Cardiac muscle cell (in vitro differentiated cells and primary cell): ENCODE measurements around the gene TAPT1. TPM values are rescaled to one million over a fixed set of nuclear protein-coding genes. Genes with fewer than 3 reads are reported as not detected.

Experiments
- DNase-seq, 2 donors: peaks; one replicate each; pipeline versions ENCODE4 v3.0.0 to v3.0.0-alpha.2; 2010 to 2017; ENCODE audit warnings: low read depth in 1 of 2, low spot score in 1 of 2
- H3K27ac ChIP-seq: fragments of 200-600 bp; sonication (generic); 2 replicates; pipeline ENCODE4 v1.5.1; 2016
- H3K27me3 ChIP-seq: fragments of 200-600 bp; sonication (generic); 2 replicates; pipeline ENCODE4 v1.6.0; 2016; ENCODE audit warnings: control low read depth
- H3K36me3 ChIP-seq: fragments of 200-600 bp; sonication (generic); 2 replicates; pipeline ENCODE4 v1.5.1; 2016; ENCODE audit warnings: control low read depth
- H3K4me1 ChIP-seq: fragments of 200-600 bp; sonication (generic); 2 replicates; pipeline ENCODE4 v1.8.1; 2017; ENCODE audit warnings: low read depth, mild to moderate bottlenecking, mixed run types
- H3K4me3 ChIP-seq: fragments of 200-600 bp; sonication (generic); 2 replicates; pipeline ENCODE4 v1.5.1; 2016; ENCODE audit warnings: mild to moderate bottlenecking
- H3K9me3 ChIP-seq: fragments of 200-600 bp; sonication (generic); 2 replicates; pipeline ENCODE4 v1.5.1; 2017; ENCODE audit warnings: low read depth, mild to moderate bottlenecking, control low read depth
- polyA plus RNA-seq: library from polyadenylated mRNA; unstranded; fragments of >200 nt; fragmentation: Nextera tagmentation; extraction: Ambion mirVana; gene quantifications from 2 replicates; pipeline ENCODE4 v1.2.1, GENCODE V29; 2016
- total RNA-seq: library from RNA; depleted of rRNA; stranded (reverse); fragments of >200 nt; gene quantifications from 2 replicates; pipeline ENCODE4 v1.2.3, GENCODE V29; 2016
- TF ChIP-seq, protein P1 (sequence below): IDR thresholded peaks from 2 replicates; pipeline ENCODE4 v1.5.1; 2012; ENCODE audit warnings: low read depth, mild to moderate bottlenecking, low read length

TAPT1 gene
- total and polyA plus RNA-seq, 2 experiments from 2014 or later, result 9.8 to 16.9 TPM

DNA sequence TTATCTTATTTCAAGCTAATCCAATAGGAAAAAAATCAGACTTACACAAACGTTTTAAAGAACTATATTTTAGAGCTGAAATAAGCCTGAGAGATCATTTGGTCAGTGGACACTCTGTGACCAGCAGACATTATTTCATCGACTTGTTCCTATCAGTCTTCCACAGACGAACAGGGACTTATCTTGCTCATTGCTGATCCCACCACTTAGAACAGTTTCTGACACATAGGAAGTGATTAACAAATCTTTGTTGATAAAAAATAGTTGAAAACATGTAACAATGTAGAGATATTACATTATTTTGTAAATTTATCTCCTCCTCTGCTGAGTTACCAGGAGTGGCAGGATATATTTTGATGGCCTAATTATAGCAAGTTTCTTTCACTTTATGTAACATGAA is 65.8 kb downstream of the TAPT1 start:
- H3K36me3 ChIP-seq, result peaks cover 15% of the 10 kb centered on the region
- H3K4me3 ChIP-seq, result no peak overlapping the region
- H3K27me3 ChIP-seq, result no peaks in the 10 kb centered on the region
- no peaks in the 10 kb centered on the region for H3K9me3 ChIP-seq
- peak overlapping the region; percentile 36 for H3K27ac ChIP-seq
- TF ChIP-seq, protein P1, sequence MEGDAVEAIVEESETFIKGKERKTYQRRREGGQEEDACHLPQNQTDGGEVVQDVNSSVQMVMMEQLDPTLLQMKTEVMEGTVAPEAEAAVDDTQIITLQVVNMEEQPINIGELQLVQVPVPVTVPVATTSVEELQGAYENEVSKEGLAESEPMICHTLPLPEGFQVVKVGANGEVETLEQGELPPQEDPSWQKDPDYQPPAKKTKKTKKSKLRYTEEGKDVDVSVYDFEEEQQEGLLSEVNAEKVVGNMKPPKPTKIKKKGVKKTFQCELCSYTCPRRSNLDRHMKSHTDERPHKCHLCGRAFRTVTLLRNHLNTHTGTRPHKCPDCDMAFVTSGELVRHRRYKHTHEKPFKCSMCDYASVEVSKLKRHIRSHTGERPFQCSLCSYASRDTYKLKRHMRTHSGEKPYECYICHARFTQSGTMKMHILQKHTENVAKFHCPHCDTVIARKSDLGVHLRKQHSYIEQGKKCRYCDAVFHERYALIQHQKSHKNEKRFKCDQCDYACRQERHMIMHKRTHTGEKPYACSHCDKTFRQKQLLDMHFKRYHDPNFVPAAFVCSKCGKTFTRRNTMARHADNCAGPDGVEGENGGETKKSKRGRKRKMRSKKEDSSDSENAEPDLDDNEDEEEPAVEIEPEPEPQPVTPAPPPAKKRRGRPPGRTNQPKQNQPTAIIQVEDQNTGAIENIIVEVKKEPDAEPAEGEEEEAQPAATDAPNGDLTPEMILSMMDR, result no peak
- H3K4me1 ChIP-seq, result peaks cover 49% of the 10 kb centered on the region
- peak in 1 of 2 donors; percentile 29 for DNase-seq

- Histone ChIP-seq H3K27ac (peak overlapping the region; percentile 87), H3K27me3 (no peaks in the 10 kb centered on the region), H3K4me1 (peaks cover 51% of the 10 kb centered on the region), H3K4me3 (no peak overlapping the region), H3K9me3 (no peaks in the 10 kb centered on the region), H3K36me3 (peaks cover 11% of the 10 kb centered on the region)
- DNase-seq, result no peak
- TF ChIP-seq, protein P1, result no peak
Observed at GRCh38 chr4:16159286-16159685, 67.0 kb downstream of the TAPT1 start.

GRCh38 chr4:16158504-16158852 is 67.8 kb downstream of the TAPT1 start:
- peak in 1 of 2 donors; percentile 18 for DNase-seq
- Histone ChIP-seq H3K4me3 (no peak overlapping the region), H3K27ac (peak overlapping the region; percentile 87), H3K36me3 (peaks cover 9% of the 10 kb centered on the region), H3K27me3 (no peaks in the 10 kb centered on the region), H3K4me1 (peaks cover 51% of the 10 kb centered on the region), H3K9me3 (no peaks in the 10 kb centered on the region)
- TF ChIP-seq, protein P1, result no peak

GRCh38 chr4:16157609-16158503 is 68.4 kb downstream of the TAPT1 start:
- Histone ChIP-seq H3K4me3 (no peak overlapping the region), H3K27ac (peak overlapping the region; percentile 87), H3K36me3 (peaks cover 2% of the 10 kb centered on the region), H3K27me3 (no peaks in the 10 kb centered on the region), H3K4me1 (peaks cover 51% of the 10 kb centered on the region), H3K9me3 (no peaks in the 10 kb centered on the region)
- peak; percentile 17 to 57 for DNase-seq
- TF ChIP-seq, protein P1, result no peak

GRCh38 chr4:16155528-16156169 is 70.6 kb downstream of the TAPT1 start:
- TF ChIP-seq, protein P1, result no peak
- H3K4me3 ChIP-seq, result no peak overlapping the region
- peaks cover 42% of the 10 kb centered on the region for H3K4me1 ChIP-seq
- peak overlapping the region; percentile 63 for H3K27ac ChIP-seq
- DNase-seq, result peak in 1 of 2 donors; percentile 28
- H3K27me3 ChIP-seq, result no peaks in the 10 kb centered on the region
- no peaks in the 10 kb centered on the region for H3K36me3 ChIP-seq
- no peaks in the 10 kb centered on the region for H3K9me3 ChIP-seq
